Activated CD4-positive, alpha-beta T cell treated with anti-CD3 and anti-CD28 coated beads, Interleukin-10, Interleukin-2, amounts not matched to agents 100 ng/mL and 50 ng/mL, durations not matched to agents 16 hours and 8 hours (primary cell): ENCODE data around the gene IL17A.
"Not testable (repeated sequence)": the region's sequence is repeated elsewhere in the genome, so short reads cannot be mapped to it uniquely, and the experiment has no call there.

Experiments used
- DNase-seq: peaks from one replicate; pipeline ENCODE4 v3.0.0-alpha.2; 2020

Gene IL17A

GRCh38 chr6:52164319-52165094 lies 21.7 kb upstream of the IL17A start:
- no peak for DNase-seq

GRCh38 chr6:52167267-52167666 lies 18.9 kb upstream of the IL17A start:
- DNase-seq, result no peak

GRCh38 chr6:52168351-52168750 lies 17.8 kb upstream of the IL17A start:
- DNase-seq, result not testable (repeated sequence)

GRCh38 chr6:52174118-52174517 lies 12.1 kb upstream of the IL17A start:
- no peak for DNase-seq

GRCh38 chr6:52176550-52176949 lies 9.6 kb upstream of the IL17A start:
- peak; percentile 46 for DNase-seq

GRCh38 chr6:52177961-52178360 lies 8.2 kb upstream of the IL17A start:
- DNase-seq, result no peak

GRCh38 chr6:52180787-52181558 lies 5.2 kb upstream of the IL17A start:
- DNase-seq, result peak; percentile 34

GRCh38 chr6:52183131-52183713 lies 3.0 kb upstream of the IL17A start:
- DNase-seq, result no peak

GRCh38 chr6:52186480-52186879 lies 305 bp downstream of the IL17A start:
- DNase-seq, result no peak

GRCh38 chr6:52187098-52187497 lies 923 bp downstream of the IL17A start:
- DNase-seq, result no peak

GRCh38 chr6:52189974-52190373 lies 3.8 kb downstream of the IL17A start:
- DNase-seq, result no peak

GRCh38 chr6:52190409-52190808 lies 4.2 kb downstream of the IL17A start:
- DNase-seq, result peak; percentile 39

GRCh38 chr6:52191824-52192223 lies 5.6 kb downstream of the IL17A start:
- no peak for DNase-seq

- DNase-seq, result no peak
These were observed 9.7 kb downstream of the IL17A start for GRCh38 chr6:52195886-52196285.

- not testable (repeated sequence) for DNase-seq
These were observed 13.9 kb downstream of the IL17A start for GRCh38 chr6:52200088-52200487.

- DNase-seq, result peak; percentile 41
These were observed 14.9 kb downstream of the IL17A start for GRCh38 chr6:52201046-52201445.

- DNase-seq, result no peak
These were observed 15.3 kb downstream of the IL17A start for GRCh38 chr6:52201493-52201892.

GRCh38 chr6:52207066-52207465 lies 20.9 kb downstream of the IL17A start:
- DNase-seq, result no peak

- DNase-seq, result no peak
These were observed 22.4 kb downstream of the IL17A start for GRCh38 chr6:52208612-52209011.

GRCh38 chr6:52209770-52210169 lies 23.6 kb downstream of the IL17A start:
- DNase-seq, result peak; percentile 71

- DNase-seq, result peak; percentile 55
These were observed 24.1 kb downstream of the IL17A start for GRCh38 chr6:52210227-52210626.

GRCh38 chr6:52213127-52213526 lies 27.0 kb downstream of the IL17A start:
- DNase-seq, result peak; percentile 51

- DNase-seq, result no peak
These were observed 29.6 kb downstream of the IL17A start for GRCh38 chr6:52215787-52216186.
